ENCODE measurements around the gene PDCD2L. TPM values are rescaled to one million over a fixed set of nuclear protein-coding genes. Genes with fewer than 3 reads are reported as not detected.

The PDCD2L gene
- total RNA-seq, 1 experiment from 2014 or later, result 31.5 TPM

DNA sequence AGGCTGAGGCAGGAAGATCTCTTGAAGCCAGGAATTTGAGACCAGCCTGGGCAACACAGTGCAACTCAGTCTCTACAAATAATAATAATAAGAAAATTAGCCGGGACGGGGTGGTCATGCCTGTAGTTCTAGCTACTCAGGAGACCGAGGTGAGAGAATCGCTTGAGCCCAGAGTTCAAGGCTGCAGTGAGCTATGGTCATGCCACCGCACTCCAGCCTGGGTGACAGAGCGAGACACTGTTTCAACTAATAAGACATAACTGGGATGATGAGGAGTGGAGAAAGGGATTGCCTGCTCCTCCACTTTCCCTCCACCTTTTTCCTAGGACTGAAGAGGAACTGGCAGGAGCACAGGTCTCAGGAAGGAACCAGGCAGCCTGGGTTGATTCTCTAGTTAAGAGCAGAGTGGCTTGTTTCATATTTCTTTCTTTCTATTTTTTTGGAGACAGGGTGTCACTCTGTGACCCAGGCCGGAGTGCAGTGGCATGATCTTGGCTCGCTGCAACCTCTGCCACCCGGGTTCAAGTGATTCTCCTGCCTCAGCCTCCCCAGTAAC, 43.8 kb upstream of the PDCD2L start:
- peaks cover 4% of the 10 kb centered on the region for H3K79me2 ChIP-seq (ENCODE audit: low read length)
- peaks cover 17% of the 10 kb centered on the region for H3K4me1 ChIP-seq (ENCODE audit: insufficient read depth, low read length)
- no peak overlapping the region for H3K4me2 ChIP-seq (ENCODE audit: low read length)
- no peaks in the 10 kb centered on the region for H3K9me3 ChIP-seq (ENCODE audit: low read length)
- intact Hi-C loops (cut with micrococcal nuclease), result no loop called here
- DNase-seq (no peak), ATAC-seq (no peak)
- H3K36me3 ChIP-seq (ENCODE audit: low read depth, low read length), result no peaks in the 10 kb centered on the region
- no peaks in the 10 kb centered on the region for H4K20me1 ChIP-seq (ENCODE audit: low read length)
- no peaks in the 10 kb centered on the region for H3K27me3 ChIP-seq (ENCODE audit: low read length)
- TF ChIP-seq EZH2phosphoT487 (IDR thresholded peaks at IDR 0.05; ENCODE audit: borderline replicate concordance, low read length) (no peak), EZH2 (IDR thresholded peaks at IDR 0.05; ENCODE audit: low read length, unreplicated experiment) (no peak)
- TF ChIP-seq, protein P1, sequence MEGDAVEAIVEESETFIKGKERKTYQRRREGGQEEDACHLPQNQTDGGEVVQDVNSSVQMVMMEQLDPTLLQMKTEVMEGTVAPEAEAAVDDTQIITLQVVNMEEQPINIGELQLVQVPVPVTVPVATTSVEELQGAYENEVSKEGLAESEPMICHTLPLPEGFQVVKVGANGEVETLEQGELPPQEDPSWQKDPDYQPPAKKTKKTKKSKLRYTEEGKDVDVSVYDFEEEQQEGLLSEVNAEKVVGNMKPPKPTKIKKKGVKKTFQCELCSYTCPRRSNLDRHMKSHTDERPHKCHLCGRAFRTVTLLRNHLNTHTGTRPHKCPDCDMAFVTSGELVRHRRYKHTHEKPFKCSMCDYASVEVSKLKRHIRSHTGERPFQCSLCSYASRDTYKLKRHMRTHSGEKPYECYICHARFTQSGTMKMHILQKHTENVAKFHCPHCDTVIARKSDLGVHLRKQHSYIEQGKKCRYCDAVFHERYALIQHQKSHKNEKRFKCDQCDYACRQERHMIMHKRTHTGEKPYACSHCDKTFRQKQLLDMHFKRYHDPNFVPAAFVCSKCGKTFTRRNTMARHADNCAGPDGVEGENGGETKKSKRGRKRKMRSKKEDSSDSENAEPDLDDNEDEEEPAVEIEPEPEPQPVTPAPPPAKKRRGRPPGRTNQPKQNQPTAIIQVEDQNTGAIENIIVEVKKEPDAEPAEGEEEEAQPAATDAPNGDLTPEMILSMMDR (conservative IDR thresholded peaks at IDR 0.05; ENCODE audit: low read depth, low read length), result no peak
- ChIA-PET POLR2A (ENCODE audit: unreplicated experiment) (no interaction called here), CTCF (no interaction called here)
- no peak overlapping the region for H3K4me3 ChIP-seq (ENCODE audit: low read length)
- no TSS peak for BruUV-seq (replicated peaks)
- no peak overlapping the region for H3K9ac ChIP-seq (ENCODE audit: low read length)
- no peak overlapping the region for H3K27ac ChIP-seq (ENCODE audit: low read length)
- H2AFZ ChIP-seq (ENCODE audit: low read length), result no peak overlapping the region
- H3F3A ChIP-seq (ENCODE audit: low read length, unreplicated experiment), result no peaks in the 10 kb centered on the region
- no peaks in the 10 kb centered on the region for H3K9me2 ChIP-seq (replicated peaks; ENCODE audit: low read length)

GRCh38 chr19:34362679-34363069, 41.5 kb upstream of the PDCD2L start:
- no peak overlapping the region for H2AFZ ChIP-seq (ENCODE audit: low read length)
- TF ChIP-seq EZH2phosphoT487 (IDR thresholded peaks at IDR 0.05; ENCODE audit: borderline replicate concordance, low read length), result no peak
- no peak for TF ChIP-seq EZH2 (IDR thresholded peaks at IDR 0.05; ENCODE audit: low read length, unreplicated experiment)
- no peak overlapping the region for H3K4me2 ChIP-seq (ENCODE audit: low read length)
- H3K27me3 ChIP-seq (ENCODE audit: low read length), result no peaks in the 10 kb centered on the region
- no peak overlapping the region for H3K9ac ChIP-seq (ENCODE audit: low read length)
- ChIA-PET POLR2A (ENCODE audit: unreplicated experiment) (no interaction called here), CTCF (no interaction called here)
- ATAC-seq, result no peak
- no peak for DNase-seq
- no TSS peak for BruUV-seq (replicated peaks)
- H4K20me1 ChIP-seq (ENCODE audit: low read length), result peaks cover 14% of the 10 kb centered on the region; the same call in 1 of the 2 replicates
- H3K4me3 ChIP-seq (ENCODE audit: low read length), result no peak overlapping the region
- intact Hi-C loops (cut with micrococcal nuclease), result no loop called here
- no peaks in the 10 kb centered on the region for H3K9me3 ChIP-seq (ENCODE audit: low read length)
- H3K4me1 ChIP-seq (ENCODE audit: insufficient read depth, low read length), result peaks cover 32% of the 10 kb centered on the region
- no peaks in the 10 kb centered on the region for H3K9me2 ChIP-seq (replicated peaks; ENCODE audit: low read length)
- no peaks in the 10 kb centered on the region for H3F3A ChIP-seq (ENCODE audit: low read length, unreplicated experiment)
- no peak overlapping the region for H3K27ac ChIP-seq (ENCODE audit: low read length)
- H3K36me3 ChIP-seq (ENCODE audit: low read depth, low read length), result peaks cover 10% of the 10 kb centered on the region
- peaks cover 26% of the 10 kb centered on the region for H3K79me2 ChIP-seq (ENCODE audit: low read length)

GRCh38 chr19:34363094-34363493, 41.1 kb upstream of the PDCD2L start:
- Histone ChIP-seq H3K79me2 (ENCODE audit: low read length) (peaks cover 31% of the 10 kb centered on the region), H3K9me3 (ENCODE audit: low read length) (no peaks in the 10 kb centered on the region), H2AFZ (ENCODE audit: low read length) (no peak overlapping the region), H3K36me3 (ENCODE audit: low read depth, low read length) (peaks cover 14% of the 10 kb centered on the region), H3F3A (ENCODE audit: low read length, unreplicated experiment) (no peaks in the 10 kb centered on the region), H3K27me3 (ENCODE audit: low read length) (no peaks in the 10 kb centered on the region), H3K9ac (ENCODE audit: low read length) (no peak overlapping the region), H4K20me1 (ENCODE audit: low read length) (peaks cover 17% of the 10 kb centered on the region; the same call in 1 of the 2 replicates), H3K4me1 (ENCODE audit: insufficient read depth, low read length) (peaks cover 32% of the 10 kb centered on the region), H3K4me3 (ENCODE audit: low read length) (no peak overlapping the region), H3K4me2 (ENCODE audit: low read length) (no peak overlapping the region), H3K27ac (ENCODE audit: low read length) (no peak overlapping the region), H3K9me2 (replicated peaks; ENCODE audit: low read length) (no peaks in the 10 kb centered on the region)
- TF ChIP-seq EZH2phosphoT487 (IDR thresholded peaks at IDR 0.05; ENCODE audit: borderline replicate concordance, low read length) (no peak), EZH2 (IDR thresholded peaks at IDR 0.05; ENCODE audit: low read length, unreplicated experiment) (no peak)
- TF ChIP-seq, protein P1 (conservative IDR thresholded peaks at IDR 0.05; ENCODE audit: low read depth, low read length), result no peak
- no TSS peak for BruUV-seq (replicated peaks)
- no peak for DNase-seq
- POLR2A ChIA-PET (ENCODE audit: unreplicated experiment), result no interaction called here
- CTCF ChIA-PET, result no interaction called here
- intact Hi-C loops (cut with micrococcal nuclease), result no loop called here
- ATAC-seq, result no peak

Data from PC-3 (cell line).